ENCODE measurements around the gene OPCML.

GRCh38 chr11:133156986-133157745 lies 375.1 kb downstream of the OPCML start:
- TF ChIP-seq, protein P1, sequence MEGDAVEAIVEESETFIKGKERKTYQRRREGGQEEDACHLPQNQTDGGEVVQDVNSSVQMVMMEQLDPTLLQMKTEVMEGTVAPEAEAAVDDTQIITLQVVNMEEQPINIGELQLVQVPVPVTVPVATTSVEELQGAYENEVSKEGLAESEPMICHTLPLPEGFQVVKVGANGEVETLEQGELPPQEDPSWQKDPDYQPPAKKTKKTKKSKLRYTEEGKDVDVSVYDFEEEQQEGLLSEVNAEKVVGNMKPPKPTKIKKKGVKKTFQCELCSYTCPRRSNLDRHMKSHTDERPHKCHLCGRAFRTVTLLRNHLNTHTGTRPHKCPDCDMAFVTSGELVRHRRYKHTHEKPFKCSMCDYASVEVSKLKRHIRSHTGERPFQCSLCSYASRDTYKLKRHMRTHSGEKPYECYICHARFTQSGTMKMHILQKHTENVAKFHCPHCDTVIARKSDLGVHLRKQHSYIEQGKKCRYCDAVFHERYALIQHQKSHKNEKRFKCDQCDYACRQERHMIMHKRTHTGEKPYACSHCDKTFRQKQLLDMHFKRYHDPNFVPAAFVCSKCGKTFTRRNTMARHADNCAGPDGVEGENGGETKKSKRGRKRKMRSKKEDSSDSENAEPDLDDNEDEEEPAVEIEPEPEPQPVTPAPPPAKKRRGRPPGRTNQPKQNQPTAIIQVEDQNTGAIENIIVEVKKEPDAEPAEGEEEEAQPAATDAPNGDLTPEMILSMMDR (conservative IDR thresholded peaks at IDR 0.05; ENCODE audit: low read depth in 2 of 2) = peak; percentile 65 to 79
- TF ChIP-seq POLR2AphosphoS5 (IDR thresholded peaks at IDR 0.05; ENCODE audit: low read depth) (no peak), EZH2 (IDR thresholded peaks at IDR 0.05; ENCODE audit: low read depth, unreplicated experiment) (no peak)

Measured in GM23338 (cell line).